ENCODE data around the gene TSPAN31.
"Not testable (repeated sequence)": the region's sequence is repeated elsewhere in the genome, so short reads cannot be mapped to it uniquely, and the experiment has no call there.

The TSPAN31 gene

DNA sequence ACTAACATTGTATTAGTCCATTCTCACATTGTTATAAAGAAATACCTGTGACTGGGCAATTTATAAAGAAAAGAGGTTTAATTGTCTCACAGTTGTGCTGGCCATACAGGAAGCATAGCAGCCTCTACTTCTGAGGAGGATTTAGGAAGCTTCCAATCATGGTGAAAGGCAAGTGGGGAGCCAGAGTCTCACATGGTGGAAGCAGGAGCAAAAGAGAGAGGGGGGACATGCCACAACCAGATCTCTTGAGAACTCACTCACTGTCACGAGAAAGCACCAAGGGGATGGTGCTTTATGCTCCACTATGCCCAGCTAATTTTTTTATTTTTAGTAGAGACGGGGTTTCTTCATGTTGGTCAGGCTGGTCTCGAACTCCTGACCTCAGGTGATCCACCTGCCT lies 37.6 kb upstream of the TSPAN31 start:
- TF ChIP-seq, protein P1, sequence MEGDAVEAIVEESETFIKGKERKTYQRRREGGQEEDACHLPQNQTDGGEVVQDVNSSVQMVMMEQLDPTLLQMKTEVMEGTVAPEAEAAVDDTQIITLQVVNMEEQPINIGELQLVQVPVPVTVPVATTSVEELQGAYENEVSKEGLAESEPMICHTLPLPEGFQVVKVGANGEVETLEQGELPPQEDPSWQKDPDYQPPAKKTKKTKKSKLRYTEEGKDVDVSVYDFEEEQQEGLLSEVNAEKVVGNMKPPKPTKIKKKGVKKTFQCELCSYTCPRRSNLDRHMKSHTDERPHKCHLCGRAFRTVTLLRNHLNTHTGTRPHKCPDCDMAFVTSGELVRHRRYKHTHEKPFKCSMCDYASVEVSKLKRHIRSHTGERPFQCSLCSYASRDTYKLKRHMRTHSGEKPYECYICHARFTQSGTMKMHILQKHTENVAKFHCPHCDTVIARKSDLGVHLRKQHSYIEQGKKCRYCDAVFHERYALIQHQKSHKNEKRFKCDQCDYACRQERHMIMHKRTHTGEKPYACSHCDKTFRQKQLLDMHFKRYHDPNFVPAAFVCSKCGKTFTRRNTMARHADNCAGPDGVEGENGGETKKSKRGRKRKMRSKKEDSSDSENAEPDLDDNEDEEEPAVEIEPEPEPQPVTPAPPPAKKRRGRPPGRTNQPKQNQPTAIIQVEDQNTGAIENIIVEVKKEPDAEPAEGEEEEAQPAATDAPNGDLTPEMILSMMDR (IDR thresholded peaks at IDR 0.05), result no peak
- no peak overlapping the region for H3K27ac ChIP-seq
- H3K27me3 ChIP-seq, result no peaks in the 10 kb centered on the region
- no peak overlapping the region for H3K4me3 ChIP-seq (ENCODE audit: low read depth in 1 of 2, low read length in 1 of 2)
- H3K4me1 ChIP-seq (ENCODE audit: control insufficient read depth in 1 of 2, insufficient read depth in 1 of 2, low read depth in 1 of 2, low read length in 1 of 2), result no peaks in the 10 kb centered on the region
- H3K36me3 ChIP-seq, result peaks cover 76% of the 10 kb centered on the region
- H3K9me3 ChIP-seq, result peaks cover 4% of the 10 kb centered on the region

DNA sequence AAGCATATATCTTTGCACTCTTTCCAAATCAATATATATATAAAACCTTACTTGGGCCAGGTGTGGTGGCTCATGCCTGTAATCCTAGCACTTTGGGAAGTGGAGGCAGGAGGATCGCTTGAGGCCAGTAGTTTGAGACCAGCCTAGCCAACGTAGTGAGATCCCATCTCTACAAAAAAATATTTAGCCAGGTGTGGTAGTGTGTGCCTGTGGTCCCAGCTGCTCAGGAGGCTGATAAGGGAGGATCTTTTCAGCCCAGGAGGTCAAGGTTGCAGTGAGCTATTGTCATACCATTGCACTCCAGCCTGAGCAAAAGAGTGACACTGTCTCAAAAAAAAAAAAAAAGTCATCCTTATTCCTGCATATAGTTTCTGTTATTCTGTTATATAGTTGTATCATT lies 36.5 kb upstream of the TSPAN31 start:
- Histone ChIP-seq H3K4me3 (ENCODE audit: low read depth in 1 of 2, low read length in 1 of 2) (no peak overlapping the region), H3K4me1 (ENCODE audit: control insufficient read depth in 1 of 2, insufficient read depth in 1 of 2, low read depth in 1 of 2, low read length in 1 of 2) (no peaks in the 10 kb centered on the region), H3K36me3 (peaks cover 74% of the 10 kb centered on the region), H3K27me3 (no peaks in the 10 kb centered on the region), H3K9me3 (peaks cover 4% of the 10 kb centered on the region), H3K27ac (no peak overlapping the region)
- TF ChIP-seq, protein P1 (IDR thresholded peaks at IDR 0.05), result no peak

DNA sequence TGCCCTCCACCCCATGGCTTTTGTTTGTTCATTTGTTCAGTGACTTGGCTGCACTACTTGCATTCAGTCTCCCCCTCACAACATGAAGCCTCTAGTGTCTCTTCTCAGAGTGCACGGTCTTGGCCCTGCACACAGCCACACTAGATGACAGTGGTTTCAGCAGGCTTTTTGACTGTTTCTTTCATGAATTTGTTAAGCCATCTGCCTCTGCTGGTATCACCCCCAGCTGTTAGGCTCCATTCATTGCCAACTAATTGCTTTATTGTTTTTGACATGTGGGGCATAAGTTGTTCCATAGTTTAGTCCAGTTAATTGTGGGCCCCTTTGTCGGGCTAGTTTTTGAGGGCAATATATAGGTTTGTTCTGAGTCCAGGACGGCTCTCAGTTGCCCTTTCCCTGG lies 32.1 kb upstream of the TSPAN31 start:
- no peak overlapping the region for H3K27ac ChIP-seq
- no peak overlapping the region for H3K4me3 ChIP-seq (ENCODE audit: low read depth in 1 of 2, low read length in 1 of 2)
- H3K9me3 ChIP-seq, result no peaks in the 10 kb centered on the region
- peaks cover 77% of the 10 kb centered on the region for H3K36me3 ChIP-seq
- TF ChIP-seq, protein P1 (IDR thresholded peaks at IDR 0.05), result no peak
- no peaks in the 10 kb centered on the region for H3K4me1 ChIP-seq (ENCODE audit: control insufficient read depth in 1 of 2, insufficient read depth in 1 of 2, low read depth in 1 of 2, low read length in 1 of 2)
- no peaks in the 10 kb centered on the region for H3K27me3 ChIP-seq

DNA sequence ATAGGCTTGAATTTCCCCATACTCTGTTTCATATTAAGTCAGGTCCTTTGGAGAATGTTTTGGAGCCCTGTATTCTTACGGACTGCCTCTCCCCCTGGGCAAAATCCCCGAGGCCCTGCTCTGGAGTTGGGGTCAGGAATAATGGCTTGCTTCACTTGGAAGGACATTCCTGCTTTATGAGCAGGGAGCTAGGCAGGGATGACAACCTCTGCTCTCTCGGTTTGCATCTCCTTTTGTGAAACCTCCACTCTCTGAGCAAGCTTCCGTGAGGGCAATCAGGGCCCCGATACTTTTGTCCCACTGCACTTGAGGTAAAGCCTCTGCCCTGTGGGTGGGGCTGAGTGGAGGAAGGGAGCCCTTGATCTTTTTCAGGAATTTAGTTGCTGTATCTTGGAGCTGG lies 31.6 kb upstream of the TSPAN31 start:
- H3K9me3 ChIP-seq, result no peaks in the 10 kb centered on the region
- H3K4me1 ChIP-seq (ENCODE audit: control insufficient read depth in 1 of 2, insufficient read depth in 1 of 2, low read depth in 1 of 2, low read length in 1 of 2), result no peaks in the 10 kb centered on the region
- H3K4me3 ChIP-seq (ENCODE audit: low read depth in 1 of 2, low read length in 1 of 2), result no peak overlapping the region
- peaks cover 77% of the 10 kb centered on the region for H3K36me3 ChIP-seq
- no peak overlapping the region for H3K27ac ChIP-seq
- H3K27me3 ChIP-seq, result no peaks in the 10 kb centered on the region
- TF ChIP-seq, protein P1 (IDR thresholded peaks at IDR 0.05), result no peak

DNA sequence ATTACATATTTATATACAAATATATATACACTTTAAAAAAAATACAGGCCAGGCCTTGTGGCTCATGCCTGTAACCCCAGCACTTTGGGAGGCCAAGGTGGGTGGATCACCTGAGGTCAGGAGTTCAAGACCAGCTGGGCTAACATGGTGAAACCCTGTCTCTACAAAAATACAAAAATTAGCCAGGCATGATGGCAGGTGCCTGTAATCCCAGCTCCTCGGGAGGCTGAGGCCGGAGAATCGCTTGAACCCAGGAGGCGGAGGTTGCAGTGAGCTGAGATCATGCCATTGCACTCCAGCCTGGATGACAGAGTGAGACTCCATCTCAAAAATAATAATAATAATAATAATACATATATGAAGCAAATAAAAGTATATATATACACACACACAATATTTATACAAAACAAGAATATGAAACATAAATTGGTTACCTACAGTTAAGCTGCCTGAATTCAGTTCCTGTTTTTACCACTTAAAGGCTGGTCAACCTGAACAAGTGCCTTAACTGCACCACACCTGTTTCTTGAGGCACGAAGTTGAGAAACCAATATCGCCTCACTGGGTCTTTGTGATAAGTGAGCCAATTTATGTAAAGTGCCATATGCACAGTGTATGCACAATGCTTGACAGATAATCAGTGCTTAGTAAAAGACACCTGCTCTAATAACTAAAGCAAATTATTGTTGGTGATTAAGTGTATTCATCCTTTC lies 29.6 kb upstream of the TSPAN31 start:
- not testable (repeated sequence) for H3K4me3 ChIP-seq (ENCODE audit: low read depth in 1 of 2, low read length in 1 of 2); H3K27me3 ChIP-seq; H3K9me3 ChIP-seq; H3K4me1 ChIP-seq (ENCODE audit: control insufficient read depth in 1 of 2, insufficient read depth in 1 of 2, low read depth in 1 of 2, low read length in 1 of 2); H3K27ac ChIP-seq
- peaks cover 88% of the 10 kb centered on the region for H3K36me3 ChIP-seq

- Histone ChIP-seq H3K4me3 (ENCODE audit: low read depth in 1 of 2, low read length in 1 of 2) (no peak overlapping the region), H3K9me3 (no peaks in the 10 kb centered on the region), H3K27ac (no peak overlapping the region), H3K27me3 (no peaks in the 10 kb centered on the region), H3K4me1 (ENCODE audit: control insufficient read depth in 1 of 2, insufficient read depth in 1 of 2, low read depth in 1 of 2, low read length in 1 of 2) (no peaks in the 10 kb centered on the region), H3K36me3 (peaks cover 90% of the 10 kb centered on the region)
- TF ChIP-seq, protein P1 (IDR thresholded peaks at IDR 0.05), result no peak
These were observed 29.1 kb upstream of the TSPAN31 start for GRCh38 chr12:57715786-57716185.
